GM18861 (cell line): ENCODE measurements around the gene AXDND1.
A peak's percentile ranks its signal among the peaks of the same experiment; 100 is the strongest.

Source experiments
- ATAC-seq: cut with Tn5 transposase; IDR thresholded peaks from one replicate; pipeline ENCODE4 v1.9.1; 2021; ENCODE audit not compliant: unreplicated experiment

The AXDND1 gene

GRCh38 chr1:179575497-179576314 is 209.9 kb downstream of the AXDND1 start, which contains the start of gene NPHS2:
NPHS2 (minus strand) TSS chr1:179575948; CDS start chr1:179575864, 84 bp downstream.
- no peak for ATAC-seq

- ATAC-seq = no peak
Observed at GRCh38 chr1:179576509-179576908, 210.7 kb downstream of the AXDND1 start.

- ATAC-seq = no peak
Observed at GRCh38 chr1:179583771-179584320, 218.1 kb downstream of the AXDND1 start.

GRCh38 chr1:179586107-179586823 is 220.5 kb downstream of the AXDND1 start:
- no peak for ATAC-seq

- no peak for ATAC-seq
Observed at GRCh38 chr1:179587336-179587735, 221.6 kb downstream of the AXDND1 start.

- ATAC-seq = no peak
Observed at GRCh38 chr1:179588425-179589024, 222.8 kb downstream of the AXDND1 start.

GRCh38 chr1:179589509-179589908 is 223.7 kb downstream of the AXDND1 start:
- ATAC-seq = no peak

- ATAC-seq = no peak
Observed at GRCh38 chr1:179590671-179591070, 224.9 kb downstream of the AXDND1 start.

- no peak for ATAC-seq
Observed at GRCh38 chr1:179591253-179591591, 225.5 kb downstream of the AXDND1 start.

- no peak for ATAC-seq
Observed at GRCh38 chr1:179591592-179592580, 226.1 kb downstream of the AXDND1 start, which contains the start of gene TDRD5. TDRD5 (plus strand) TSS chr1:179591832; CDS start chr1:179592616, 784 bp downstream.

GRCh38 chr1:179598631-179599030 is 232.9 kb downstream of the AXDND1 start:
- peak; percentile 75 for ATAC-seq

- ATAC-seq = no peak
Observed at GRCh38 chr1:179599623-179600249, 234.0 kb downstream of the AXDND1 start.

GRCh38 chr1:179601093-179601492 is 235.3 kb downstream of the AXDND1 start:
- no peak for ATAC-seq
